ENCODE measurements around the gene CST3.

DNA sequence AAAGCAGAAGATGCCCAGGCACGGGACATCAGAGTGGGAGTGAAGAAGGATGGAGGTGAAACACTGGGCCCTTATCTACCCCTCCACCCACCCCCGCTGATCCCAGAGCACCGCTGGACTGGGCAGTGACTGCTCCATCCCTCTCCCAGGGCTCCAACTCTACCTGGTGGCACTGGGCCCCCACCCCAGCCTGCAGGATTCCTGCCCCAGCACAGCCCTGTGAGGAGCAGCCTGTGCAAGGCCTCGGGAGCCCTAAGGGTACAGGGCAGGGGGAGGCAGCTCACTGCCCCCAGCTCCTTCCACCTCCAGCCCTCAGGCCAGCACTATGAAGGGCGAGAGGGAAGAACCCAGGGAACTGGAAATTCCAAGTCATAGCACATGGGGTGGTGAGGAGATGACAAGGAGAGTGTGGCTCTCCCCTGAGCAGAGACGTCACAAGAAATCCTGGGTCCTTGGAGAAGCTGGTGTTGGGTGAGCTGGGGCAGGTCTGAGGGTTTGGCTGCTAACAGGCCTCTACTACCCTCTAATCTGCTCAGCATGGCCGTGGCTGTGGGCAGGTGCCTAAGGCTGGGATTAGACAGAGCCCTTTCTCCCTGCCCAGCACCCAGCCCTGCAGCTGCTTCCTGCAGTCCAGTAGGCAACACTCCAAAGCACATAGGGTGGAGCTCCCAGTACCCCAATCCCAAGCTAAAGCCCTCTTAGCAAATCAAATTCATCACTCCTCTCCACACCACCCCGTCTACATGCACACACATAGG lies 3.5 kb downstream of the CST3 start:
- TF ChIP-seq CTCF (conservative IDR thresholded peaks at IDR 0.05) = no peak
- no peak for TF ChIP-seq EZH2 (IDR thresholded peaks at IDR 0.05; ENCODE audit: low read depth)
